22Rv1 (cell line): ENCODE data around the gene TARBP2.

Experiments
- ZFX ChIP-seq: fragments of 450-650 bp; IDR thresholded peaks from 2 replicates; pipeline ENCODE4 v1.6.1; 2017; ENCODE audit warnings: antibody characterized with exemption, borderline replicate concordance
- TF ChIP-seq, protein P1 (sequence below): fragments of 450-650 bp; IDR thresholded peaks from 2 replicates; pipeline ENCODE4 v1.5.1; 2017; ENCODE audit warnings: mild to moderate bottlenecking

GRCh38 chr12:53502331-53502730, 1.2 kb downstream of the TARBP2 start:
- TF ChIP-seq, protein P1, sequence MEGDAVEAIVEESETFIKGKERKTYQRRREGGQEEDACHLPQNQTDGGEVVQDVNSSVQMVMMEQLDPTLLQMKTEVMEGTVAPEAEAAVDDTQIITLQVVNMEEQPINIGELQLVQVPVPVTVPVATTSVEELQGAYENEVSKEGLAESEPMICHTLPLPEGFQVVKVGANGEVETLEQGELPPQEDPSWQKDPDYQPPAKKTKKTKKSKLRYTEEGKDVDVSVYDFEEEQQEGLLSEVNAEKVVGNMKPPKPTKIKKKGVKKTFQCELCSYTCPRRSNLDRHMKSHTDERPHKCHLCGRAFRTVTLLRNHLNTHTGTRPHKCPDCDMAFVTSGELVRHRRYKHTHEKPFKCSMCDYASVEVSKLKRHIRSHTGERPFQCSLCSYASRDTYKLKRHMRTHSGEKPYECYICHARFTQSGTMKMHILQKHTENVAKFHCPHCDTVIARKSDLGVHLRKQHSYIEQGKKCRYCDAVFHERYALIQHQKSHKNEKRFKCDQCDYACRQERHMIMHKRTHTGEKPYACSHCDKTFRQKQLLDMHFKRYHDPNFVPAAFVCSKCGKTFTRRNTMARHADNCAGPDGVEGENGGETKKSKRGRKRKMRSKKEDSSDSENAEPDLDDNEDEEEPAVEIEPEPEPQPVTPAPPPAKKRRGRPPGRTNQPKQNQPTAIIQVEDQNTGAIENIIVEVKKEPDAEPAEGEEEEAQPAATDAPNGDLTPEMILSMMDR, result no peak
- TF ChIP-seq ZFX, result no peak
